CD1c-positive myeloid dendritic cell (primary cell): Measurements from ENCODE around the gene RNF38.
"Not testable (repeated sequence)": the region's sequence is repeated elsewhere in the genome, so short reads cannot be mapped to it uniquely, and the experiment has no call there.

Experiments
- DNase-seq: peaks from one replicate; pipeline ENCODE4 v3.0.0-alpha.2; 2016; ENCODE audit errors: extremely low spot score

The RNF38 gene

GRCh38 chr9:36407122-36407723 lies 7.2 kb upstream of the RNF38 start:
- peak; percentile 76 for DNase-seq

GRCh38 chr9:36402536-36402935 lies 2.5 kb upstream of the RNF38 start:
- no peak for DNase-seq

GRCh38 chr9:36401897-36402480 lies 1.9 kb upstream of the RNF38 start:
- no peak for DNase-seq

GRCh38 chr9:36401164-36401740 lies 1.2 kb upstream of the RNF38 start:
- peak; percentile 89 for DNase-seq

GRCh38 chr9:36400332-36401163 lies 479 bp upstream of the RNF38 start:
- DNase-seq, result peak; percentile 95

GRCh38 chr9:36398745-36399144 lies 1.3 kb downstream of the RNF38 start:
- no peak for DNase-seq

GRCh38 chr9:36396985-36397384 lies 3.1 kb downstream of the RNF38 start:
- DNase-seq, result no peak

- DNase-seq, result no peak
Observed at GRCh38 chr9:36392489-36392888, 7.6 kb downstream of the RNF38 start.

GRCh38 chr9:36389590-36389989 lies 10.5 kb downstream of the RNF38 start:
- no peak for DNase-seq

GRCh38 chr9:36386396-36386965 lies 13.6 kb downstream of the RNF38 start:
- not testable (repeated sequence) for DNase-seq

- DNase-seq, result peak; percentile 48
Observed at GRCh38 chr9:36382484-36382883, 17.6 kb downstream of the RNF38 start.

GRCh38 chr9:36364577-36364976 lies 35.5 kb downstream of the RNF38 start:
- DNase-seq, result no peak

GRCh38 chr9:36363448-36363847 lies 36.6 kb downstream of the RNF38 start:
- no peak for DNase-seq

- no peak for DNase-seq
Observed at GRCh38 chr9:36358486-36358885, 41.6 kb downstream of the RNF38 start.

- DNase-seq, result no peak
Observed at GRCh38 chr9:36357639-36358038, 42.4 kb downstream of the RNF38 start.

- DNase-seq, result peak; percentile 15
Observed at GRCh38 chr9:36346569-36346968, 53.5 kb downstream of the RNF38 start.

- no peak for DNase-seq
Observed at GRCh38 chr9:36345103-36345846, 54.8 kb downstream of the RNF38 start.

GRCh38 chr9:36341936-36342577 lies 58.0 kb downstream of the RNF38 start:
- DNase-seq, result no peak

- no peak for DNase-seq
Observed at GRCh38 chr9:36337865-36338264, 62.2 kb downstream of the RNF38 start.

- no peak for DNase-seq
Observed at GRCh38 chr9:36337002-36337401, 63.1 kb downstream of the RNF38 start.
